HepG2 (cell line): Measurements from ENCODE around the gene GATB.

Source experiments
- PAX8 ChIP-seq: sonication (generic); formaldehyde crosslinking; IDR thresholded peaks from 2 replicates; pipeline ENCODE4 v1.8.0; 2022; ENCODE audit warnings: mild to moderate bottlenecking, missing genetic modification reagents, borderline replicate concordance
- TF ChIP-seq, protein P1 (sequence below): sonication (generic); formaldehyde crosslinking; IDR thresholded peaks from 2 replicates; pipeline ENCODE4 v1.4.0; 2020; ENCODE audit warnings: missing genetic modification reagents
- TF ChIP-seq, protein P2 (sequence below): sonication (generic); formaldehyde crosslinking; IDR thresholded peaks from 2 replicates; pipeline ENCODE4 v1.5.0; 2020; ENCODE audit warnings: mild to moderate bottlenecking, missing genetic modification reagents, moderate library complexity

DNA sequence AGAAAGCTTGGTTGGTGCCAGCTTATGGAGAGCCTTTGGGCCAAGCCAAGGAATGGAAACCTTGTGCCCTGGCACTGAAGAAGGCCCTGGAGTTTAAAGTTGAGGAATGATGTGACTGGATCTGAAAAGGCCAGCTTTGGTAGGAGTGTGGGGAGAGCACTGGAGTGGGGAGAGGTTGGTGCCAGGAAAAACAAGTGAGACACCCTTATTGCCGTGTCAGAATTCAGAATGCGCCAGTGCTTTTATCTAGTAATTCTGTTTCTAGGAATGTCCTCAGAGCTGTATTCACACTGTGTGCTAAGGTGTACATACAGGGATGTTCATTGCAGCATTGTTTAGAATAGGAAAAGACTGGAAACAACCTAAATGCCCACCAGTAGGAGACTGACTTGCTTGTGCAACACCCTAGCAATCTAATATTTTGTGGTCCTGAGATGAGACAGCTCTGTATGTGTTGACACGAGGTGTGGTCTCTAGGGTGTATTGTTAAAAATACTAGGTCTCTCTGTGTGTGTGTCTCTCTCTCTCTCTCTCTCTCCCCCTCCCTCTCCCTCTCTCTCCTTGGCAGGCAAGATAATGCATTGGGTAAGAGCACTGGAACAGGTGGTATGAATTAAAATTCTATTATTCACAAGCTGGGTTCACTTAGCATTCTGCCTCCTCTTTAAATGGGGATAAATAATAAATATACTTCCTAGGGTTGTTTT, 107.8 kb downstream of the GATB start:
- TF ChIP-seq PAX8 (CRISPR knock-in tag) = no peak
- TF ChIP-seq, protein P1, sequence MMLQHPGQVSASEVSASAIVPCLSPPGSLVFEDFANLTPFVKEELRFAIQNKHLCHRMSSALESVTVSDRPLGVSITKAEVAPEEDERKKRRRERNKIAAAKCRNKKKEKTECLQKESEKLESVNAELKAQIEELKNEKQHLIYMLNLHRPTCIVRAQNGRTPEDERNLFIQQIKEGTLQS (CRISPR knock-in tag) = no peak
- TF ChIP-seq, protein P2, sequence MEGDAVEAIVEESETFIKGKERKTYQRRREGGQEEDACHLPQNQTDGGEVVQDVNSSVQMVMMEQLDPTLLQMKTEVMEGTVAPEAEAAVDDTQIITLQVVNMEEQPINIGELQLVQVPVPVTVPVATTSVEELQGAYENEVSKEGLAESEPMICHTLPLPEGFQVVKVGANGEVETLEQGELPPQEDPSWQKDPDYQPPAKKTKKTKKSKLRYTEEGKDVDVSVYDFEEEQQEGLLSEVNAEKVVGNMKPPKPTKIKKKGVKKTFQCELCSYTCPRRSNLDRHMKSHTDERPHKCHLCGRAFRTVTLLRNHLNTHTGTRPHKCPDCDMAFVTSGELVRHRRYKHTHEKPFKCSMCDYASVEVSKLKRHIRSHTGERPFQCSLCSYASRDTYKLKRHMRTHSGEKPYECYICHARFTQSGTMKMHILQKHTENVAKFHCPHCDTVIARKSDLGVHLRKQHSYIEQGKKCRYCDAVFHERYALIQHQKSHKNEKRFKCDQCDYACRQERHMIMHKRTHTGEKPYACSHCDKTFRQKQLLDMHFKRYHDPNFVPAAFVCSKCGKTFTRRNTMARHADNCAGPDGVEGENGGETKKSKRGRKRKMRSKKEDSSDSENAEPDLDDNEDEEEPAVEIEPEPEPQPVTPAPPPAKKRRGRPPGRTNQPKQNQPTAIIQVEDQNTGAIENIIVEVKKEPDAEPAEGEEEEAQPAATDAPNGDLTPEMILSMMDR (CRISPR knock-in tag) = no peak
